ENCODE measurements around the gene DYRK2.

DYRK2 gene

GRCh38 chr12:67701121-67701520 lies 52.6 kb downstream of the DYRK2 start:
- TF ChIP-seq, protein P1, sequence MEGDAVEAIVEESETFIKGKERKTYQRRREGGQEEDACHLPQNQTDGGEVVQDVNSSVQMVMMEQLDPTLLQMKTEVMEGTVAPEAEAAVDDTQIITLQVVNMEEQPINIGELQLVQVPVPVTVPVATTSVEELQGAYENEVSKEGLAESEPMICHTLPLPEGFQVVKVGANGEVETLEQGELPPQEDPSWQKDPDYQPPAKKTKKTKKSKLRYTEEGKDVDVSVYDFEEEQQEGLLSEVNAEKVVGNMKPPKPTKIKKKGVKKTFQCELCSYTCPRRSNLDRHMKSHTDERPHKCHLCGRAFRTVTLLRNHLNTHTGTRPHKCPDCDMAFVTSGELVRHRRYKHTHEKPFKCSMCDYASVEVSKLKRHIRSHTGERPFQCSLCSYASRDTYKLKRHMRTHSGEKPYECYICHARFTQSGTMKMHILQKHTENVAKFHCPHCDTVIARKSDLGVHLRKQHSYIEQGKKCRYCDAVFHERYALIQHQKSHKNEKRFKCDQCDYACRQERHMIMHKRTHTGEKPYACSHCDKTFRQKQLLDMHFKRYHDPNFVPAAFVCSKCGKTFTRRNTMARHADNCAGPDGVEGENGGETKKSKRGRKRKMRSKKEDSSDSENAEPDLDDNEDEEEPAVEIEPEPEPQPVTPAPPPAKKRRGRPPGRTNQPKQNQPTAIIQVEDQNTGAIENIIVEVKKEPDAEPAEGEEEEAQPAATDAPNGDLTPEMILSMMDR (IDR thresholded peaks at IDR 0.05; ENCODE audit: low read depth, low read length), result no peak
- H3K4me3 ChIP-seq (ENCODE audit: low read depth, low read length), result no peak overlapping the region

DNA sequence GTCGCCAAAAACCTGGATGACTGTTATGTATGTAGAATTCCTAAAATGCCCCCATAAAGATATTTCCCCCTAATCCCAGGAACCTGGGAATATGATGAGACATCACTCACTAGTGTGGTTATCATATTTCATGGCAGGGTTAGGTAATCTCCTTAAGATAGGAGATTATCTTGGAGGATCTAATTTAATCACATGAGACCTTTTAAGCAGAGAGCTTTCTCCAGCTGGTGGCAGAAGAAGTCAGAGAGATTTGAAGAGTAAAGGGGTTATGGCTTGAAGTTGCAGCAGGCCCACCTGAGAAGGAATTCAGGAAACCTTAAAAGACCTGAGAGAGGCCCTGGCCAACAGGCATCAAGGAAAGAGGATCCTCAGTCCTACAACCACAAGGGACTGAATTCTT lies 53.6 kb downstream of the DYRK2 start:
- TF ChIP-seq, protein P1 (IDR thresholded peaks at IDR 0.05; ENCODE audit: low read depth, low read length), result no peak
- H3K4me3 ChIP-seq (ENCODE audit: low read depth, low read length), result no peak overlapping the region

GRCh38 chr12:67704071-67704470 lies 55.5 kb downstream of the DYRK2 start:
- no peak overlapping the region for H3K4me3 ChIP-seq (ENCODE audit: low read depth, low read length)
- TF ChIP-seq, protein P1 (IDR thresholded peaks at IDR 0.05; ENCODE audit: low read depth, low read length), result no peak

DNA sequence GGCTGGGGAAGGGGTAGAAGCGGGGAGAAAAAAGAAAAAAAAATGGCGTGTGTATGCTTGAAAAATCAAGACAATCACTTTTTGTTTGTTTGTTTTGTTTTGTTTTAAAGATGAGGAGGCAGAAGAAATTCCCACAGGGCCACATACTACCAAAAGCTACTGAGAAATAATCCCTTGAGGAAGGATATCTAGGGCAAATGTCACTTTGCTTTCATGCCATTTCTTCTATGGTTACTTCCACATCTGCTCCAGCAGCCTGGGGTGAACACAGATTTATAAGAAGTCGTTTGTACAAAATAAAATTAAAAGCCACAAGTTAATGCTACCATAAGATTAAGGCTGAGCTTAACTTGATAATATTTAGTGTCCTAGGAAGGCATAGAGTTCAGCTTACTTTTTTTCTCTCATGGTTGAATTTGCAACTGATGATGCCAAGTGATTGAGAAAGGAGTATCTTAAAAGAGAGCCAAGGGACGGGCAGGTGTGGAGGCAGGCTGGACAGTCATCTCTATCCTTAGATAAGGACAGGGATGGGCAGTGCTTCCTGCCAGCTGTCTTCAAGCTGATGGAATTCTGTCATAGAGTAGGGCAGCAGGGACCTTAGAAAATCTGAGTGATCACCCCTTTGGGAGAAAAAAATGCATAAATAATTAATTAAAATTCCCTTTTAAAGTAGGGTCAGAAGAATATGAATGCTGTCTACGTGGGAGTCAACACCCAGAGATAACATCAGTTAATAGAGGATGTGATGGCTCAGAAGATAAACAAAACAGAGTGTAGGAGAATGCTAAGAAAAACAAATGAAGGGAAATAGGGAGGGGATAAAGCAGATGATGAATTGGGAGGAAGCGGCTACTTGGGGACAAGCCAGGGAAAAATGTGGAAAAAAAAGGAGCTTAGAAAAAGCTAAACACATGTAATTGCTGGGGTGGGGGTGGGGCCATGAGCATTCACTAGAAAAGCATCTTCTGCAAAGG lies 57.1 kb downstream of the DYRK2 start:
- no peak overlapping the region for H3K4me3 ChIP-seq (ENCODE audit: low read depth, low read length)
- TF ChIP-seq, protein P1 (IDR thresholded peaks at IDR 0.05; ENCODE audit: low read depth, low read length), result no peak

GRCh38 chr12:67709367-67709954 lies 60.9 kb downstream of the DYRK2 start:
- no peak overlapping the region for H3K4me3 ChIP-seq (ENCODE audit: low read depth, low read length)
- TF ChIP-seq, protein P1 (IDR thresholded peaks at IDR 0.05; ENCODE audit: low read depth, low read length), result no peak

DNA sequence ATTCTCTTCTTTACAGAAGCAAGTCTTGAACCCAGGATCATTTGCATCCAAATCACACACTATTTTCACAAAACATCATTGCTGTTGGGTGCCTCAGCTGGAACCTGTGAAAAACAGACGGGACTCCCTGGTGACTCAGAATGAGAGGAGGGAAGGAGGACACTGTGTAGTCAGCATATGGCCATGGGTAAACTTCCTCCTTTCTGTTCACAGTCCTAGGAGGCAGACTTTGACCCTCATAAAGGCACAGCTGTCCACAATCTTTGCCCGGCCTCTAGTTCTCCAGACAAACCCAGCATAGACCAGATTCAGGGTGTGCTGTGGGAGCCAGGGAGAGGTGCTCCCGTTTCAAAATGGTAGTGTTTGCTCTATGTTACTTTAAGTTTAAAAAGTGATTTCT lies 62.0 kb downstream of the DYRK2 start:
- TF ChIP-seq, protein P1 (IDR thresholded peaks at IDR 0.05; ENCODE audit: low read depth, low read length), result no peak
- no peak overlapping the region for H3K4me3 ChIP-seq (ENCODE audit: low read depth, low read length)

DNA sequence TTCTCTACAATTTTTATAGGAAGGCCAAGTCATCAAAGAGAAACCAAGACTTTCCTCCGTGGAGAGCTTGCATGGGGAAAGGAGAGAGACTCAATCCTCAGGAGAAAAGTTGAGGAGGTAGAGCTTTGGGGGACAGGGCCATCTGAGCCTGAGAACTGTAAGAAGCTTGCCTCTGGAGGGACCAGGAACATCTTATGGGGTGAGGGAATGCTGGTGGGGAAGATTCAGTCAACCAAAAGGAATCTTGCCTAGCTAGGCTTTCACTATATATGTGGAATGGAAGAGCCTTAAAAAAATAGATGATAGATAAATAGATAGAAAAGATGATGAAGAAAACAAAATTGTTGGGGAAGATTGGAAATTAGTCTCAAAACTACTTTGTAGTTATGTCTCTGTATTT lies 63.5 kb downstream of the DYRK2 start:
- no peak overlapping the region for H3K4me3 ChIP-seq (ENCODE audit: low read depth, low read length)
- TF ChIP-seq, protein P1 (IDR thresholded peaks at IDR 0.05; ENCODE audit: low read depth, low read length), result no peak

Measured in WI38 (cell line).